Psoas muscle (tissue), 8 donors: Measurements from ENCODE around the gene SMARCAL1. TPM values are rescaled to one million over a fixed set of nuclear protein-coding genes. Genes with fewer than 3 reads are reported as not detected.

Experiments used
- ATAC-seq, 4 donors: fragments of 200-7000 bp; cut with Tn5 transposase; one replicate each; pipeline ENCODE4 v1.9.1; 2020; ENCODE audit warnings: moderate library complexity in 3 of 4, mild to moderate bottlenecking in 2 of 4
- DNase-seq, 2 donors: peaks; one replicate each; pipeline ENCODE4 v3.0.0-alpha.2; 2020
- H3K27ac ChIP-seq: fragments of 200-600 bp; one replicate; pipeline ENCODE4 v1.8.0; 2022
- H3K27me3 ChIP-seq, 3 donors: fragments of 200-600 bp in 1 of 3; one replicate each; pipeline versions ENCODE4 v1.6.1 to v1.8.0; 2013 to 2022; ENCODE audit warnings: low read length in 2 of 3, mild to moderate bottlenecking in 2 of 3, moderate library complexity in 1 of 3; ENCODE audit not compliant: insufficient read depth in 3 of 3
- H3K36me3 ChIP-seq, 2 donors: fragments of 200-600 bp in 1 of 2; one replicate each; pipeline versions ENCODE4 v1.6.1 to v1.8.0; 2013 to 2022; ENCODE audit warnings: low read depth in 1 of 2, mild to moderate bottlenecking in 1 of 2, moderate library complexity in 1 of 2; ENCODE audit not compliant: insufficient read depth in 1 of 2
- H3K4me1 ChIP-seq: fragments of 200-600 bp; one replicate; pipeline ENCODE4 v1.8.0; 2022
- H3K4me3 ChIP-seq: fragments of 200-600 bp; one replicate; pipeline ENCODE4 v1.8.0; 2022; ENCODE audit warnings: mild to moderate bottlenecking
- H3K9me3 ChIP-seq: fragments of 200-600 bp; one replicate; pipeline ENCODE4 v1.8.0; 2022
- CTCF ChIP-seq: fragments of 200-600 bp; IDR thresholded peaks from one replicate; pipeline ENCODE4 v1.8.0; 2022; ENCODE audit warnings: antibody characterized with exemption
- WGBS, 3 donors: extraction: QIAGEN DNeasy Blood & Tissue Kit; methylation state at CpG; one replicate each; pipeline versions ENCODE4 v1.1.6 to v1.1.7; 2013; 5-methylcytosine and 5-hydroxymethylcytosine counted together
- intact Hi-C, 2 donors: fragments of 100-400 bp; cut with DNase I; formaldehyde crosslinking; loops; one replicate each; pipeline versions ENCODE4 v1.11.0 to v1.14.2; 2022
- polyA plus RNA-seq, 3 donors: library from polyadenylated mRNA; stranded (reverse); fragments of 200-250 nt; gene quantifications; one replicate each; pipeline ENCODE4 v1.2.3, GENCODE V29; 2013
- total RNA-seq, 4 donors: library from RNA; stranded (reverse); fragmentation: NEBNext Ultra II Directional in 2 of 4; extraction: Animal tissue kit (Norgen Biotek cat#: 25700) in 2 of 4; gene quantifications; one replicate each; pipeline versions ENCODE4 v1.2.1 to v1.2.4, GENCODE V29; 2021 to 2023
- donor health status: healthy with polysubstance abuse.
- donor health status: DM: no; HTN: no; CAD: no; lungs with moderate emphysema.
- donor health status: Bipolar disorder and iron deficiency.
- donor health status: healthy.
- donor health status: DM: yes; HTN: yes; CAD: no.
- donor health status: DM: no; HTN: no; CAD: no.
- donor health status: DM: no; HTN: no; CAD: no.
- donor health status: DM: yes; HTN: yes; CAD: no.

SMARCAL1 gene
- total and polyA plus RNA-seq, 7 donors, result 7.9 to 18.3 (median 11.4) TPM

GRCh38 chr2:216519154-216519762 lies 107.0 kb downstream of the SMARCAL1 start:
- WGBS, 3 donors, result 60 to 63% (median 61%) methylated on average over 3 of the region's 3 CpGs
- Histone ChIP-seq H3K4me1 (no peaks in the 10 kb centered on the region), H3K9me3 (no peaks in the 10 kb centered on the region), H3K27ac (no peak overlapping the region), H3K4me3 (no peak overlapping the region), H3K27me3 (no peaks in the 10 kb centered on the region), H3K36me3 (no peaks in the 10 kb centered on the region)
- intact Hi-C loops, result loop anchor here (1.0 to 5.0 kb wide), 5 partner anchors 147 to 1238 kb away; no protein-coding TSS in a partner anchor
- peak; percentile 82 for TF ChIP-seq CTCF
- peak; percentile 87 to 95 (median 90) for ATAC-seq
- no peak for DNase-seq

DNA sequence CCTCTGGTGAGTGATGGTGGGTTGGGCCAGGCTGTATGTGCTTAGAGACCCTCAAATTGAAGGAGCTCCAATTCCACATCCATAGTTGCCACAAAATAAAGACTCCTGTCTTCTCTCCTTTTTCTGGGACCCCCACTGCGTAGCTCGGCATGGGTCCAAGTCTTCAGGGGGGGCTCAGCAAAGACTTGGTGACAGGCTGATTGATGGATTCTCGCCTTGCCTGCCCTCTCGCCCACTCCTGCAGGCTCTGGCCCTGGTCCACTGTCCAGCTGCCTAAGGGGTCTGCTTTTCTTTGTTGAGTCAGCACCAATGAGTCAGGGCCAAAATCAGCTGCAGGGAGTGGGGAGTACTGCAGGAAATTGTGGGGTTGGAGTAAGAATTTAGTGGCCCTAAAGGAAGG lies 107.8 kb downstream of the SMARCAL1 start:
- TF ChIP-seq CTCF, result no peak
- no peaks in the 10 kb centered on the region for H3K27me3 ChIP-seq
- DNase-seq, result no peak
- WGBS, 3 donors, result 81 to 85% (median 83%) methylated on average over 4 of the region's 4 CpGs
- no peak overlapping the region for H3K4me3 ChIP-seq
- no peak for ATAC-seq
- H3K9me3 ChIP-seq, result no peaks in the 10 kb centered on the region
- H3K4me1 ChIP-seq, result no peaks in the 10 kb centered on the region
- intact Hi-C loops, result no loop called here
- no peak overlapping the region for H3K27ac ChIP-seq
- no peaks in the 10 kb centered on the region for H3K36me3 ChIP-seq

DNA sequence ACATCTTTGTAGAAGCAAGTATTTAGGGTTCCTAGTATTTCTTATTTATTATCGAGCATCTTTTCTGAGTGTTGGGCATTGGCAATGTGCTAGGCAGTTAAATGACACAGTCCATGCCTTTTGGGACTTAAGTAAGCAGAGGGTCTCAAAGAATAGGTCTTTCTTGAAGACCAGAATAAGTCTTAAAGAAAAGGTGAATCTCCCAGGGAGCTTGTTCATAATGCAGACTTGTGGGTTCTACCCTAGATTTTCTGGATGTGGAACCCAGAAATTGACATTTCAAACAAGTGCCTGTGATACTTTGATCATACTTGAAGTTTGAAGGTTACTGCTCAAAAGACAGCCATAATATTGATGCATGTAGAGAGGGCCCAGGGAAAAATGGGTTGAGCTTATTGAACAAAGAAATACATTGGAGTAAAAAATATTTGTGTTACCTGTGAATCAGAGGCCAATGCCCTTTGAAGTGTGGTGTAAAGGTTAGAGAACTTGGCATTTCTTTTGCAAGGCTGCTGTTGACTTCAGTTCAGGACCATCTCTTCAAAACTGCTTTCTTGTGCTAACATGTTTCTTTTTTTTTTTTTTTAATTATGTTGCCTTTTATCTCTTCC lies 110.7 kb downstream of the SMARCAL1 start:
- H3K36me3 ChIP-seq, result no peaks in the 10 kb centered on the region
- DNase-seq (no peak), ATAC-seq (no peak)
- intact Hi-C loops, result no loop called here
- H3K27ac ChIP-seq, result no peak overlapping the region
- peaks cover 0 to under 1% (median 0%) of the 10 kb centered on the region in 3 donors for H3K27me3 ChIP-seq
- no peak overlapping the region for H3K4me3 ChIP-seq
- TF ChIP-seq CTCF, result no peak
- H3K4me1 ChIP-seq, result no peaks in the 10 kb centered on the region
- WGBS, 3 donors, result 88 to 94% (median 90%) methylated on average over 1 of the region's 1 CpG
- H3K9me3 ChIP-seq, result no peaks in the 10 kb centered on the region

GRCh38 chr2:216525972-216526371 lies 113.7 kb downstream of the SMARCAL1 start:
- H3K36me3 ChIP-seq, result no peaks in the 10 kb centered on the region
- 65 to 76% (median 65%) methylated on average over 4 of the region's 4 CpGs for WGBS, 3 donors
- intact Hi-C loops, result no loop called here
- no peak overlapping the region for H3K4me3 ChIP-seq
- no peaks in the 10 kb centered on the region for H3K9me3 ChIP-seq
- peaks cover 0 to 2% (median 0%) of the 10 kb centered on the region in 3 donors for H3K27me3 ChIP-seq
- no peak for ATAC-seq
- H3K4me1 ChIP-seq, result no peaks in the 10 kb centered on the region
- no peak for TF ChIP-seq CTCF
- no peak overlapping the region for H3K27ac ChIP-seq
- no peak for DNase-seq
